SK-MEL-5 (cell line): Measurements from ENCODE around the gene CBLN1. TPM values are rescaled to one million over a fixed set of nuclear protein-coding genes. Genes with fewer than 3 reads are reported as not detected.

Experiments used
- DNase-seq: peaks from one replicate; pipeline ENCODE4 v3.0.0-alpha.2; 2016; ENCODE audit warnings: low read depth, low spot score
- in situ Hi-C: cut with HindIII; loops from 2 replicates; pipeline ENCODE4 v1.10.0; 2016; ENCODE audit warnings: low sequenced_read_pairs, high pct_unique_total_duplicates, low pct_unique_long_range_greater_than_20kb
- polyA plus RNA-seq, 2 experiments: library from polyadenylated mRNA; depleted of rRNA; stranded (reverse); fragments of >200 nt; gene quantifications; 2 replicates each; pipeline ENCODE4 v1.2.3, GENCODE V29; 2015
- total RNA-seq: library from RNA; depleted of rRNA; stranded (reverse); fragments of >200 nt; shearing (Covaris generic); gene quantifications from 2 replicates; pipeline ENCODE4 v1.2.3, GENCODE V29; 2014; rRNA removed

Gene CBLN1
- total RNA-seq, result 0.08 and 0.13 TPM in 2 replicates
- polyA plus RNA-seq (2015; cell fraction: cytosol; rRNA removed), result 0.11 and 0.21 TPM in 2 replicates
- polyA plus RNA-seq (2015; cell fraction: nucleus; rRNA removed), result 3.5 TPM in 1 of 2 replicates, not detected in the other

DNA sequence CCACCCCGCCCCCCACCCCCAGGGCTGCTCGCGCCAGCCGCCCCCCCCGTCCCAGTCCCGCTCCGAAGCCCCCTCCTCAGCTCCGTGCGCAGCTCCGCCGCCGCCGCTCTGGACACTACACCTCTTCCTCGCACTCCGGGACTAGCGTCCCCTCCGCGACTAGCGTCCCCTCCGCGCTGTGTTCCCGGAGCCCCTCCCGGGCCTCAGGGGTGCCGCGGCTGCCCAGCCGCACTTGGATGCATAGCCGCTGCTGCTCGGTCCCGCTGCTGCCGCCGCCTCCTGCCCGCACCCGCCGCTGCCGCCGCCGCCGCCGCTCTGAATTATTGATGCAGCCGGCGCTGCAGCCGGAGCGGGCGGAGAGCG is at the start of gene CBLN1:
Gene CBLN1, minus strand, starts transcription at position 359 of the 363 bp plus-strand sequence. CDS start 373 bp downstream, outside the sequence.
- in situ Hi-C loops, result no loop called here
- DNase-seq, result no peak

DNA sequence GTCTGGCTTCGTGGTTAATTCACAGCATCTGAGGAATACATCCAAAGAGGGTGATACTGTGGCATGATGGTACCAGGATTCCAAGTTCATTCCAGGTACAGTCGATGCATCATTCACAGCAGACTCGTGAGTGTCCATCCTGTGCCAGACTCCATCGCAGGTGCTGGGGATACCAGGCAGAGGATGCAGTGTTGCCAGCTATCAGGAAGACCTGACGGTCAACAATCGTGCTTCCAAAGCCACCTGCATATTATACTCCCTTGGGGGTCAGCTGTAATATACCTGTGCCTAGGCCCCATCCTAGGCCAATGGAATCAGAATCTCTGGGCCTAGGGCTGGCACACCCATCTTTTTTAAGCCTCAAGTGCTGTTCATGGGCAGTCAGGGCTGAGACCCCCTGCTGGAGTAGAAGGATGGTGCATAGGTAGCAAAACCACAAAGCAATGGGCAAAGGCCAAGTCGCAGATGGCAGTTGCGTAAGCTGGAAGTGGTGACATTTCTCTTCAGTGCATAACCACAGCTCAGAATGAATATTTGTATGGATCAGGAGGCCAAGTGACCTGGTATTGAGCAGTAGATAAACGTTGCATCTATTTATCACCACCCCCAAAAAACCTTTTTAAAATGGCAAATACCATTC is 49.0 kb upstream of the CBLN1 start:
- no peak for DNase-seq

DNA sequence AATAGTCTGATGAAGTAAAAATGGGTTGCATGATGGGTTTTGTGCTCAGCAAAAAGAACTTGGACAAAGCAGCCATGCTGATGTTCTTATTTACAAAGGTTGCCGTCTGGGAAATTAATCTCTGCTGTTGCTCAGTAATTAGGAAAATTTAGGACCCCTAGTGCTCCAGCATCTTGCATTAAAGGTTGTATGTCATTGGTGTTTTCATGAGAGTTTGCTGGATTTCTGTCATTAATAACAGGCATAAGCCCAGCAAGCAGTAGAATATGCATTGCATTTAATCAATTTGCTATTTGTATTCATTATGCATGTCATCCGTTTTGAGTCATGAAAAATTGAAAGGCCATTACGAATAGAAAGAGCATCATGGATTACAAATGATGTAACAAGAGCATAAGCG is 46.7 kb upstream of the CBLN1 start:
- DNase-seq, result no peak
- in situ Hi-C loops, result no loop called here

More for the DNA sequence above, 49.0 kb upstream of the CBLN1 start:
- in situ Hi-C loops, result no loop called here

DNA sequence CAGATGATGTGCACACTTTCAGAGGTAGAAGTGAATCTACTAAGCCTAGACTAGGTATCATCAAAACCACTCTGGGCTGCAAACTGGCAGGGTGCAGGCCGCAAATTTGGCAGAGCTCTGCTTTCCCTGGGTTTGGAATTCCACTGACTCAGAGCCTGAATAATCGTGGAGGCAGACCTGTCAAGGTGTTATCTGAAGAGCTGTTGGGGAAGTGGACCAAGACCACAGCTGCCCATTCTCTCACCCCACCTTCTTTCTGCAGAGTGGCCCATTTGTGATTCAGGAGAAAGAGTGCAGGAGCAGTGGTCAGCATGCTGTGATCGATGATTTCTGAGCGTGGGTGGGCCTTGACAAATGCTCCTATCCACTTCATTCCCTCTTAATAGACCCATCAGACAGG is 45.8 kb upstream of the CBLN1 start:
- DNase-seq, result no peak
- in situ Hi-C loops, result no loop called here

DNA sequence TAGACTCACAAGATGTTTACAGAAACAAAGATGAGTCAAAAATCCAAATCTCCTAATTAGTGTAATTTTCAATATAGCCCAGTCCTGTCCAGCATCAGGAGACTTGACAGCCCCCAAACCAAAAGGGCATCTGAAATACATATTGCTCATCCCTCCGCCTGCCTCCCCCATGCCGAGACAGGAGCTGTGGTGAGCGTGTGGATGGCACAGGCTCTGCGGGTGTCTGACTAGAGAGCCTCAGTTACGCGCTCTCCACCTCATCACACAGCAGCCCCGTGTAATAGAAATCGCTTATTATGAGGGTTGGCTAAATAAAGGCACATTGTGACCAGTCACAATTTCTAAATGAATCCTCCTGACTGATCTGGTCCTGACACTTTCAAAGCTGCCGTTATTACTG is 43.1 kb upstream of the CBLN1 start:
- DNase-seq, result no peak
- in situ Hi-C loops, result no loop called here

DNA sequence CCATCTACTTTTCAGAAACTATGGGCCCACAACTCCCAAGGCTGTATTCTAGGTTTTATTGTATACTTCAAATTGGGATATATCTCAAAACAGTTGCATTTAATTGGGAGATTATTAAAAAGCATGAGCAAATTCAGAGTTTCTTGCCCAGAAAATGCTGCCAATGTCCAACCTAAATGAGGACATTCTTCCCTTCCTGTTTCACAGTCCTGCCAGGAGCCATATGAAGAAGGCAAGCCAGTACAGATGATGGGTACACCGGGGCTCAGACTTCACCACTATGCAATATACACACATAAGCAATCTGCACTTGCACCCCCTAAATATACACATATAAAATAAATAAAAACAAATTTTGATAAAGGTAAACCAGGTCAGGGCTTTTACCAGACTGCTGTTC is 34.0 kb upstream of the CBLN1 start:
- no peak for DNase-seq
- in situ Hi-C loops, result no loop called here

DNA sequence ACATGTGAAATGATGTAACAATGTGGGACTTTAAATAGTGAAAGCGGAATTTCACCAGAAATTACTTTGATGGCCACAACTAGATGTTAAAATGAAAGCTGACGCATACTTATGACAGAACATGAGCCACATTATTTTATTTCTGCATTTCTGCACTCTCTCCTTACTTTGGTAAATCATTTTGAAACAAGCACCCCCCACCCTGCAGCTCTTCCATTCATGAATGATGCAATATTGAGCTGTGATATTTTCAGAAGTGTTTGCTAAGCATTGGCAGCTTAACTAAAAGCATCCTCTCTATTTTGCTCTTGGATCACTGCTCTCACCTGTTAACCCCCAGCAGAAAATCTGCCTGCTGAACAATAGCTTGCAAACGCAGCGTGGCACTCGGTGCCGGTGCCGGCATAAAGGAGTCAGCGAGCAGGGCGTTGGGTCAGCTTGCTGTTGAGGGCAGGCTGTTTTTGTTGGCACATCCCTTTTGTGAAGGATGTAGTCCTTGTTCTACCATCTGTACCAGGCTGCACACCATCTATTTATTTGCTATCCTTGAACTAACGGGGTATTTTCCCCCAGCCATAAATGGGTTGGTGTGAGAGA is 30.8 kb upstream of the CBLN1 start:
- in situ Hi-C loops, result no loop called here
- no peak for DNase-seq

DNA sequence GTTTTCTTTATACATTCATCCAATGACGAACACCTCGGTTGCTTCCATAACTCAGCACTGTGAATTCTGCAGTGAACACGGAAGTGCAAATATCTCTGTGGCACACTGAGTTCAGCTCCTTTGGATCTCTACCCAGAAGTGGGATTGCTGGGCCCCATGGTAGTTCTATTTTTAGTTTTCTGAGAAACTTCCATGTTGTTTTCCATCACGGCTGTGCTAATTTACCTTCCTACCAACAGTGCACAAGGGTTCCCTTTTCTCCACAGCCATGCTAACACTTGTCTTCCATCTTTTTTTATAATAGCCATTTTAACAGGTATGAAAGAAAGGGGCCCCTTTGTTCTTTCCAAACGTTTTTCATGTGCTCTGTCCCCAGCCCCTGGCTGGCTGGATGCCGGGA is 30.2 kb upstream of the CBLN1 start:
- DNase-seq, result no peak
- in situ Hi-C loops, result no loop called here

DNA sequence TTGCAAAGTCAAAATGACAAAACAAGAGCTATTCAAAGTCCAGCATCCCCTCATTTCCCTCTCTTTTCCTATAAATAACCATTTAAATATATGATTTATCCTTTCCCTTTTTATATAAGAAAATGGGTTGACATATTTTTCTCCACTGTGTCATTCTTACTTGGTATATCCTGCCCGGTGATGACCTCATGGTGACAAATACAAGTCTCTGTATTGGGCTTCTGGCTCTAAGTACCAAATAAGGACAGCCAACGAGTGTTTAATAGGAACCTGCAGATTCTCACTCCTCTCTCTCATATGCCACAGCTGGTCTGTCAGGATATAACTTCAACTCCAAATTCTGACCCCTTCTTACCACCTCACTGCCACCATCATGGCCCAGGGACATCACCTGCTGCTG is 25.5 kb upstream of the CBLN1 start:
- in situ Hi-C loops, result no loop called here
- DNase-seq, result no peak

DNA sequence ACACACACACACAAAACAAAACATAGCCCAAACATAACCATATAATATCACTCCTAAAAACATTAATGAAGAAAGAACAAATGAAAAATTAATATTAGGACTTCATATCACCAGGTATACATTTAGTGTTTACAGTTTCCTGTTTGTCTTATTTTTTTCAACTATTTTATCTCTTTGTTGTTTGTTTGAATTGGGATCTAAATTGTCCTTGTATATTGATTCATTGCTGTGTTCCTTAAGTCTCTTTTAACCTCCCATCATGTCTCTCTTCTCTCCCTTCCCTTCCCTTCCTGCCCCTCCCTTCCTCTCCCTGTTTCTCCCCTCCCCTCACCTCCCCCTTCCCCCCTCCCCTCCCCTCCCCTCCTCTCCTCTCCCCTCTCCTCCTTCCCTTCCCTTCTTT is 23.8 kb upstream of the CBLN1 start:
- DNase-seq, result no peak
- in situ Hi-C loops, result no loop called here

DNA sequence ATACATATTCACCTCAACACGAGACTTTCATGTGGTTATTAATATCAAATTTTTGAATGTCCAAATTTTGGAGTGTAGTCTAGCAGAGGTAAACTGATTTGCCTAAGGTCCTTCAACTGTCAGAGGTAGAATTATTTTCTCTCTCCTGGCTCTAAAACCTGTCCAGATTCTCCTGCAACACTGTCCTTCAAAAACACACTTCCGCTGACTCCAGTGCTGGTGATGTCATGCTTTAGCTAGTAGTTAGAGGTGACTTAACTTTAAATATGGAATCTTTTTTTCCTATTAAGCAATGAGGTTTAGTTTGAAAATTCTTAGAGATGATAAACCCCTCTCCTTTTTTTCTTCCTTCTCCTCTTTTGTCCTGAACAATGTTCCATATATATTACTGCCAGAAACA is 10.8 kb upstream of the CBLN1 start:
- in situ Hi-C loops, result no loop called here
- DNase-seq, result no peak

DNA sequence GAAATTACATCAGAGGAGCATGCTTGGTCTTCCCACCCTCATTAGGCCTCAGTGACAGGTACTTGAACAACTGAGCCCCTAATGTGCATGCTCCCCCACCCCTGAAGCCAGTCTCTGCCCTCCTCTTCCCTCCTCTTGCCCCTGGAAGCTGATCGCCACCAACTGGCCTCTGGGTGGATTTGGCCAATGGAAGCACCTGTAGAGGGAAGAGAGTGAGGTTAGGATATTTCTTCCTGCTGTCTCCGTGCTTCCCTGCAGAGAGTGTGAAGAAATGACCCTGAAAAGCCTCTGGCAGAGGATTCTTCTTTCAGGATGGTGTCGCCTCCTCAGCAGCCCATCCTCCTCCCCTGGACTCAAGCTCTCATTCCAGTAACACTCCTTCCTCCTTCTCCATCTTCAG is 5.9 kb upstream of the CBLN1 start:
- in situ Hi-C loops, result no loop called here
- DNase-seq, result no peak

DNA sequence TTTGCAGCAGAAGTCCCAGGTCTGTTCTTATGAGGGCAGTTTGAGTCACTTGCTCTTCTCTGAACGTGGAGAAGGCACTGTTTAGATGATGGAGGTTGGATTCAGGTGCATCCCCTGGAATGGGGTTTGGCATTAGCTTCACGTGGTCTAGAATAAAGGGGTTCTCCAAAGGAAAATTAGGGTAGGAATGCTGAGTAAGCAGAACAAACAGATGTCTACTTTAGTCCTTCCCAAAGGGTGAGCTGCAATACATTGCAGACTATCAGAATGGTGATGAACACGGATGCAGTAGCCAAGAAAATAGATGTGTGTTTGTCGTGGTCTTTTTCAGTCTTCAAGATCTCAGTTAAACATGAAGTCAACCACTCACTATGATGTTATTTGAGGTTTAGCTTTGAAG is 3.3 kb upstream of the CBLN1 start:
- in situ Hi-C loops, result no loop called here
- no peak for DNase-seq

DNA sequence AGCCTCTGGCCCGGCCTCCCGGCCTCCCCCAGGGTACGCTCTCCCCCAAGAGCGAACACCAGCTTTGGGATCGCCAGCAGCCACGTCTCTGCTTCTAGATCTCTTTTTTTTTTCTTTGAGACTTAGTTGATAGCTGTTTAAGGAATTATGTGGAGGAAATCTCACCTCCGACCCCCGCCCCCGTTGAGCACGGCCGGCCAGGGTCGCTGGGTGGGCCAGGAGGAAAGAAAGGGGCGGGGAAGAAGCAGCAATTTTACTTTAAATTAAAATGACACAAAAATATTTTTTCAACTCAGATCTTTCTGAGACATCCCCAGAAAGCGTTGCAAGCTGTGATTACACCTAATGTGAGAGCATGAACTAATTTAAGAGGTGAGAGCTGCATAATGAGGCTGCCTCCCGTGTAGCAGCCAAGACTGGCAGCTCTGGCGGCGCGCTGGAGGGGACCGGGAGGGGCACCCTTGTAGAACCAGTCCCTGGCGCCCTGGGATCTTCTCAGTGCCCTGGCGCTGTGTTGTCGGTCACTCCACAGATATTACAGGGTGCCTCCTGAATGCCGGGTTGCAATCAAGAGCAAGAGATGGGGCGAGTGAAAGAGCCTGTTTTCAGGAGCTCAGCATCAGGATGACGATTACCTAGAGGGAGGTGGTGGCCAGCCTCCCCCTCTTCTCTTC is 1.9 kb upstream of the CBLN1 start:
- no peak for DNase-seq
- in situ Hi-C loops, result no loop called here

DNA sequence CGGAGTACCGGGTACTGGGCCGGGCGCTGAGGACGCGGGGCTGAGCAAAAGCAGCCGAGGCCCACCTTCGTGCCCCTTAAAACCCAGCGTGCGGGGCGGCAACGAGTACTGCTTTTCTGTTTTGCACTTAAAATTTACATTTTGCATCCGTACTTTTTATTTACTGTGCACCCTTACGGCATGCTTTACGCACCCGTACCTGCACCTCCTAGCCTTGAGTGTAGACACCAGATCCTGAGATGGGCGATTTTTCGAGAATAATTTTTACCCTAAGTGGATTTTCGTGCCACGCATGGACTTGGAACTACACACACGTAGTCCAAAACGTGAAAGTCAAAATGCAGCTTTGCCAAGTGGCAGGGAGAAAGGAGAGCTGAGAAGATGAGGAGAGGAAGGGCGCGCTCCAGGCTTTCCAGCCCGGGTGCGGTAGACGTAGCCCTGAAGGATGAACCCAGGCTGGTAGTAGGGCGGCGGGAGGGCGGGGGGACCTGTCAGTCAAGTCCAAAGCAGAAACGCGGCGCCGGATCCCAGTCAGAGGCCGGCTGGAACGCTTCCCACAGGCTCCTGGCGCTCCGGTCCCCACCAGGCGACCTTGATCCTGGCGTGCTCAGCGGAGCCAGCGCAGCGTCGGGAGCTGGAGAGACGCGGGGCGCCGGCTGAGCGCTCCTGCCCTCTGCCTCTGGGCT is 1.2 kb upstream of the CBLN1 start:
- in situ Hi-C loops, result no loop called here
- no peak for DNase-seq

DNA sequence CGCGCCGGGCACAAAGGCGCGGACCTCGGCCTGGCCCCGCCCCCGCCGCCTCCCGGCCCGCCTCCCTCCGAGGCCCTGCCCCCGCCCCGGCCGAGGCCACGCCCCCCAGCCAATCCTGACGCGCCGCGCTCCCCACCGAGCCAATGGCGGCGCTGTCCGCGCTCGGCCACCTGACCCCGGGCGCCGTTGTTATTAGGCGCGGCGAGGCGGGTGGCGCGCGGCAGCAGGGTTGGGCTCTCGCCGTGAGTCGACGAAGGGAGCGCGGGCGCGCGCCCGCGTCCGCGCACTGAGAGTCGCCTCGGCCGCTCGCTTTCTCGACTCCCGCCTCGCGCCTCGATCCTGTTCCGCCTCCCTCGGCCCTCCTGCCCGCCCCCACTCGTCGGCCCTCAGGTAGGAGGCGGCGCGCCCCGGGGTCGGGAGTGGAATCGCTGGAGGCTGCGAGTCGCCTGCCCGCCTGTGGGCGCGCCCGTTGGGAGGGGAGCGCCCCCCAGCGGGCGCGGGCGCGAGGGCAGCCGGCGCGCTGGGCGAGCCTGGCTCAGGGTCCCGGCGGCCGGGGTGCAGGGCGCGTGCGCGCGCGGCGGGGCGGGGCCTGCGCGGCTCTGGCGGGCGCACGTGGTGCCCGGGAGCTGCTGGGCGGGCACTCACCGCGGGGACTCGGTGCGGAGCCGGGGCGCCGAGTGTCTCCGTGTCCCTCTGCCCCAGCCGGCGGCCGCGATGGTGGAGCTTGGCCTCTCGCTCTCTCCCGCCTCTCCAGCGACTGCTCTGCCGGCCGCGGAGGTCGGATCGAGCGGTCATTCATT is 405 bp upstream of the CBLN1 start:
- DNase-seq, result peak; percentile 86
- in situ Hi-C loops, result no loop called here

DNA sequence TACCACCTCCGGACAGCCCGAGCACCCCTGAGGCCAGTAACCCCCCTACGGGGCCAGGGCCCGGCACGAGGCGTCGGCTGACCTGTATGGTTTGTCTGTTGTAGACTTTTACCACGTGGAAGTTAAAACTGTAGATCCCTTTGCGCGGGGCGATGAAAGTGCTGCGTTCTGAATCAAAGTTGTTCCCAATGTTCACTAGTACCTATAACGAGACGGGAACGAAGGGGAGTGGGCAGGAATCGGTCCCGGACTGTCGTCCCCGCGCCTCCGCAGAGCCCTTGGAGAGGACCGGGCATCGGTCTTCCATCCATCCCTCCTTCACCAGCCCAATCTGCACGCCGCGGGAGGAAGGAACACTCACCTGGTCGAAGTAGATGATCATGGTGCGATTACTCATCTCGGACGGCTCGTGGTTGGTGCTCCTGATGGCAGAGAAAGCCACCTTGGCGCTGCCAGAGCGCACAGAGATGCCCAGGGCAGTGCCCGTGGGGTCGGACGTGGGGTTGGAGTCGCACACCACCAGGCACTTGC is 732 bp downstream of the CBLN1 start:
- in situ Hi-C loops, result no loop called here
- DNase-seq, result no peak
